HG03280 (cell line): Measurements from ENCODE around the gene PPP3R1.

Experiments
- ATAC-seq: cut with Tn5 transposase; IDR thresholded peaks from one replicate; pipeline ENCODE4 v1.9.1; 2021; ENCODE audit warnings: mild to moderate bottlenecking, moderate library complexity; ENCODE audit not compliant: unreplicated experiment

PPP3R1 gene

GRCh38 chr2:68252400-68253218 is at the start of gene PPP3R1:
PPP3R1 (minus strand) TSS chr2:68252532; CDS start chr2:68252127, 405 bp downstream.
- peak; percentile 87 for ATAC-seq

- ATAC-seq: no peak
Measured at GRCh38 chr2:68295516-68295915, 43.2 kb upstream of the PPP3R1 start.

- ATAC-seq: no peak
Measured at GRCh38 chr2:68294913-68295312, 42.6 kb upstream of the PPP3R1 start.

GRCh38 chr2:68294187-68294586 is 41.9 kb upstream of the PPP3R1 start:
- ATAC-seq: no peak

GRCh38 chr2:68293755-68294154 is 41.4 kb upstream of the PPP3R1 start:
- ATAC-seq: no peak

- no peak for ATAC-seq
Measured at GRCh38 chr2:68293024-68293423, 40.7 kb upstream of the PPP3R1 start.

GRCh38 chr2:68292108-68292710 is 39.9 kb upstream of the PPP3R1 start:
- ATAC-seq: peak; percentile 77

- no peak for ATAC-seq
Measured at GRCh38 chr2:68291314-68291713, 39.0 kb upstream of the PPP3R1 start.

GRCh38 chr2:68290901-68291300 is 38.6 kb upstream of the PPP3R1 start:
- ATAC-seq: no peak

- no peak for ATAC-seq
Measured at GRCh38 chr2:68287580-68288441, 35.5 kb upstream of the PPP3R1 start.

GRCh38 chr2:68284896-68285295 is 32.6 kb upstream of the PPP3R1 start:
- no peak for ATAC-seq

- no peak for ATAC-seq
Measured at GRCh38 chr2:68283419-68283812, 31.1 kb upstream of the PPP3R1 start.

- no peak for ATAC-seq
Measured at GRCh38 chr2:68282811-68283418, 30.6 kb upstream of the PPP3R1 start.

- ATAC-seq: no peak
Measured at GRCh38 chr2:68280796-68281195, 28.5 kb upstream of the PPP3R1 start.

- ATAC-seq: no peak
Measured at GRCh38 chr2:68280348-68280747, 28.0 kb upstream of the PPP3R1 start.

- ATAC-seq: no peak
Measured at GRCh38 chr2:68279691-68280090, 27.4 kb upstream of the PPP3R1 start.

GRCh38 chr2:68278169-68278568 is 25.8 kb upstream of the PPP3R1 start:
- no peak for ATAC-seq

- no peak for ATAC-seq
Measured at GRCh38 chr2:68274022-68274421, 21.7 kb upstream of the PPP3R1 start.

GRCh38 chr2:68272246-68272994 is 20.1 kb upstream of the PPP3R1 start:
- no peak for ATAC-seq

GRCh38 chr2:68266655-68267054 is 14.3 kb upstream of the PPP3R1 start:
- no peak for ATAC-seq
